GM18498 (cell line): Measurements from ENCODE around the gene RALGPS1.
"Not testable (repeated sequence)": the region's sequence is repeated elsewhere in the genome, so short reads cannot be mapped to it uniquely, and the experiment has no call there.

Experiments used
- ATAC-seq: cut with Tn5 transposase; IDR thresholded peaks from one replicate; pipeline ENCODE4 v1.9.1; 2021; ENCODE audit warnings: mild to moderate bottlenecking, moderate library complexity; ENCODE audit not compliant: unreplicated experiment

RALGPS1 gene

DNA sequence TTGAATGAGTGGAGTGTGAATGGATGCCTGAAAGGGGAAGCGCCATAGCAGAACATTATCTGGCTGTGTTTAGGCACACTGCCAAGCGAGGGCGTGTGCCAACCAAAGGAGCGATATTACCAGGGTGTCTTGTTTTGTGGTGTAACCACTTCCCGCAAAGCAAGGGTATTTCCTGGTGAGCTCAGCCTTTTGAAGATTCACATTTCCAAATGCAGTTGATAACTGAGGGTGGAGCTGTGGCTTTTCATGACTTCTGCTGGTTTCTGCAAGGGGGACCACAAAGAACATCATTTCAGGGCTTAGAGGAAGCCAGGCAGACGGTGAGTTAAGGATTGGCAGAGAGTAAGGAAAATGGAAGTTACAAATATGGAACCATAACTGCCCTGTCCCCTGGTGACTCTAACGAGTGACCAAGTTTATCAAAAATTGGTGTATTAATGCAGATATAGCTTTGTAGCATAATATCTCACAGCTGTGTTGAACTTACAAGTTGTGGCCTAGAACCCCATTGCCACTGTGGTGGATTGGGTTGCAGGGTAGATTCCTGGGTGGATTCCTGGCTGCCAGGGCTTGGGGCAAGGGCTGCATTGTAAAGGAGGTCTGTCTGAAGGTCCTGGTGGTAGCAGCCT, 71.4 kb downstream of the RALGPS1 start:
- ATAC-seq = peak; percentile 81

DNA sequence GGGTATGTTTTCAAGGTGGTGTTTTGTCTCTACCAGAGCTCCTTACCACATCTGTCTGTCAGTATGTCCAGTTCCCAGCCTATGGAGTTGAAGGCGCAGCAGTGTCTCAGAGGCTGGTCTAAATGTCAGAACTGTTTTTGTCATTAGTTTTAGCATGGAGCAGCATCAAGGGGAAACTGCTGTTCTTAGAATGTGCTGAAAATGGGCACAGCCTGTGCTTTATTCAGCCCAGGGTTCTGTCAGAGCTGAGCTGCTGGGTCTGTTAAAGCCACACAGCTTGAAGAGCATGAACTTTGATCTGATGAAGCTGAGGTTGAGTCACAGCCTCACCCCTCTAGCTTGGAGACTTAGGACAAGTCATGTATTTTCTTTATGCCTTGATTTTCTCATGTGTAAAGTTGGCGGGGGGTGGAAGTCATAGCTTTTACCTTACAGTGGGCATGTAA, 71.9 kb downstream of the RALGPS1 start:
- no peak for ATAC-seq

DNA sequence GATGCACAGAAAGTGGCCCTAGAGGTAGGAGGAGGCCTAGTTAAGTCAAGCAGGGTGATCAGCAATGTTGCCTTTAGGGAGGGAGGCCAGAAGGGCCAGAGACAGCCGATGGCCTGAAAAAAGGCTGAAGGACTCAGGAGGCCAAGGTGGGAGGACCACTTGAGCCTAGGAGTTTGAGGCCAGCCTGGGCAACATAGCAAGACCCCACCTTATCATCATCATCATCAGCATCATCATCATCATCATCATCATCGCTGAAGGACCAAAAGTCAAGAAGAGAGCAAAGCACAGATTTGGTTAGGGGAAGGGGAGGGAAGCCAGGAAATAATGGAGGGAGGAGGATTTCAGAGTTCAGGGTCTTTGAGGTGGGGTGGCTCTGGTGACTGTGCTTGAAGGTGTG, 74.3 kb downstream of the RALGPS1 start:
- no peak for ATAC-seq

DNA sequence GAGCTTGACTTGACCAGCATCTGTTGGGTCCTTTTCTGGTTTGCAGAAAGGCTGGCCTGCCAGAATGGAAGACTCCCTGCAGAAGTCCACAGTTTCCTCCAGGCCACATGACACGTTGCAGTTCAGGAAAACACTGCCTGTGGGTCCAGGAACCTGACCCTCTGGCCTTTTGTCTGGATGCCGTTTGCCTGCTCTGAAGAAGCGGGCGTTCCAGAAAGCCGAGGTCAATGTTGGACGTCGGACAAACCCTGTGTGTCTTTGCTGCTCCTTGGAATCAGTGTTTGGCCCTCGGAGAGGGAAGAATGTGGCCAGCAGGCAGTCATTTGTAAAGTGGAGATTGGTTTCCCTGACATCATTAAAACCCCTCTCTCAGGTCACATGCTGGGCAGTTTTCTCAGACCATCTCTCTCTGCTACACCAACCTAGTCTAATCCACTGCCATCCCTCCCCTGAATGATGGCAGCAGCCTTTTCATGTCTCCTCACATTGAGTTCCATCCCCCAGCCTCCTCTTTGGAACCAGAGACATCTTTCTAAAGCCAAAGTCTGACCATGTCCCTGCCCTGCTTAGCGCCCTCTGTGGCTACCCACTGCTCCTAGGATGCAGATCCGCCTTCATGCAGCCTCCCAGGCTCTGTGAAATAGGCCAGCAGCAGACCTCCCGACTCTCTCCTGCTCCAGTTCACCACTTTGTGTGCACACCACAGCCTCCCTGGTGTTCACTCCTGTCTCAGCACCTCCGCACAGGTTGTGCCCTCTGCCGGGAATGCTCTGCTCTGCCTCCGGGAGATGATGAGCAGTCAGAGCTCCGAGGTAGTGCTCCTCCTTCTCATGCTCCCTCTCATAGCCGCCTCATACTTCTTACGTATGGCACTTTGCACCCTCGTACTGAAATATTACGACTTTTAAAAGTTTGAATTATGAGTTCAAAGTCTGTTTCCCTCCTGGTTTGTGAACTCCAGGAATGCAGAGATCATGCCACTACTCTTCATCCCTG, 75.6 kb downstream of the RALGPS1 start:
- no peak for ATAC-seq

DNA sequence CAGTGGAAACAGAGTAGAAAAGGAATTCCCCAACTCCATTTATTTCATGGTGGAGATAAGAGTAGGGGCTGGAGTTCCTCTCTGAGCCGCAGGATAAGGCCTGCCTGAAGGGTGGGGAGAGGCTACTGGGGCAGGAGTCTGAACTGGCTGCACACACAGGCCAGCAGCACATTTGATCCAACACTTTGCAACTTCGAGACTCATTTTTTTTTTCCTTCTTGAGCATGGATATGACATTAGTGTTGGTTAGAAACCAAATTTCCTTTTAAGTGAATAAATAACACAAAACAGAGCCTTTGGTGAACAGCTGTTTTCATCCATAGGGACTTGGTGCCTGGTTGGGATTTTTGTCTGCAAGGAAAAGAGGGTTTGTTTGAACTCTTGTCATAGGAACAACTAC, 76.6 kb downstream of the RALGPS1 start:
- ATAC-seq = no peak

DNA sequence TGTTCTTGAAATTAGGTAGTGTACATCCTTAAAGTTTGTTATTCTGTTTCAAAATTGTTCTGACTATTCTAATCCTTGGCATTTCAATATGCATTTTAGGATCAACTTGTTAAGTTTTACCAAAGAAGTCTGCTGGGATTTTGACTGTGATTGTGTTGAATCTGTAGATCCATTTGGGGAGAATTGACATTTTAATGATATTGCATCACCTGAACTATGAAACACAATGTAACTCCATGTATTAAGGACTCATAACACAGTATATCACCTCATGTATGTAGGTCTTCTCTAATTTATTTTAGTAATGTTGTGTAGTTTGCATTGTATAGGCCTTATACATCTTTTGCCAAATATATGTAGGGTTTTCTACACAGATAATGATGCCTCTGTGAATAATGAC, 77.8 kb downstream of the RALGPS1 start:
- no peak for ATAC-seq

DNA sequence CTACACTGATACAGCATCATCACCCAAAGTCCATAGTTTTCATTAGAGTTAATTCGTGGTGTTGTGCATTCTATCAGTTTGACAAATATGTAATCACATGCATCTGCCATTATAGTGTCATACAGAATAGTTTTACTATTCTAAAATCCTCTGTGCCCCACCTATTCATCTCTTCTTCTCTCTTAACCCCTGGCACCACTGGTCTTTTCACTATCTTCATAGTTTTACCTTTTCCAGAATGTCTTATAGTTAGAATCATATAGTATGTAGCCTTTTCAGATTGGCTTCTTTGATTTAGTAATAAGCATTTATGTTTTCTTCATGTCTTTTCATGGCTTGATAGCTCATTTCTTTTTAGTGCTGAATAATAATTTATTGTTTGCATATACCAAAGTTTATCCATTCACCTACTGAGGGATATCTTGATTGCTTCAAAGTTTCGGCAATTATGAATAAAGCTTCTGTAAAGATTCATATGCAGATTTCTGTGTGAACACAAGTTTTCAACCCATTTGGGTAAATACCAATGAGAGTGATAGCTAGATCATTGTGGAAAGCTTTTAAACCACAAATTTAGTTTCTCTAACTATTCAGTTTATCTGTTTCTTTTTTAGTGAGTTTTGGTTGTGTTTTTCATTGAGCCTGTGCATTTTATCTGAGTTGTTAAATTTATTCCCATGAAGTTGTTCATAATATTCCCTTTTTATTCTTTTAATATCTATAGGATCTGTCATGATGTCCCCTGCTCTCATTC, 84.9 kb downstream of the RALGPS1 start:
- no peak for ATAC-seq

DNA sequence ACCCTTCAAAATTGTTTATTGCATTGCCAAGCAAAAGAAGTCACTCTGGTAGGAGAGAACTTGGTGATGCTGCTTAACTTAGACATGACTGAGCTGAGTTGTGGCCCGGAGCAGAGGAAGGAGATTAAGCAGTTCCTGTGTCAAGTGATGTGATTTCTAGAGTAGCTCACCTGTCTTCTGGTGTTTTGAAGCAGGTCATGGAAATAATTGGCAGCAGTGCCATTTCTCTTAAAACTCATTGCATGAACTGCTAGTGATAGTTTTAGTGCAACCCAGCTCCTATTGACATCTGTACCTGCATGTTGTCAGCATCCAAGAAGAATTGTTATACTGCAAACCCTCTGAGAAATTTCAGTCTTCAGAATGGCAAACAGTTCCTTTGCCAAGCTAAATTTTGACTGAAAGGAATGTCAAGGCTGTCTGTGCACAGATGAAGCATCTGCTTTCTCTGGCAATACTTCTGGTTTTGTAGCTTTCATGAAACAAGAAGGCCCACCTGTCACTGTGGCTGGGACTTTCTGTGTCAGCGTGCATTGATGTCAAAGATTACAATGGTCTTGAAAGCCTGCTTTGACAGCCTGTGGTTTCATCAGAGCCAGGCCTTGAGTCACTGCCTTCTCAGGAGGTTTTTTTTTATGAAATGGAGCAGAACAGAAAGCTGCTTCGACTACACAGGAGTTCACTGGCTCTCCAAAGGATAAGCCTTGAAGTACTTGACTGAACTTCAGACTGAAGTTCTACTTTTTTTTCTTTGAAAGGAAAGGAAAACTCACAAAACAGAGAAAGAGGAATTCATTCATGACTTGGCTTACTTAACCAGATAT, 90.6 kb downstream of the RALGPS1 start:
- ATAC-seq = peak; percentile 90

DNA sequence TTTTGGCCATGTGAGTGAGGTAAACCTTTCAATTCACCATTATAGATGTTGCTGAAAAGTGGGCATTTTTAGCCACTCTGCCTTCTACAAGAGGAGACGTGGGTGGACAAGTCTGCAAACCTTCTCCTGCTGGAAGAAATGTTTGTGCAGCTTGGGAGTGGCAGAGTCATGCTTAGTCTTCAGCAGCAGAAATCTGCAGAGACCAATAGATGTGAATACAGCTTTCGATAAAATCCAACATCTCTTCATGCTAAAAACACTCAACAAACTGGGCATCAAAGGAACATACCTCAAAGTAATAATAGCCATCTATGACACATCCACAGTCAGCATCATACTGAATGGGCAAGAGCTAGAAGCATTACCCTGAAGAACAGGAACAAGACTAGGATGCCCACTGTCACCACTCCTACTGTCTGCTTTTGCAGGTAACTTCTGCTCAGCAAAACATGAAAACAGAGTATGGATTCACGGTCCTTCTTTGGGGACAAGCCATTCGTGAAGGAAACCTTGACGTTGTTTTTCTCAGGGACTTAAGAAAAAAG, 91.3 kb downstream of the RALGPS1 start:
- ATAC-seq = peak; percentile 19

DNA sequence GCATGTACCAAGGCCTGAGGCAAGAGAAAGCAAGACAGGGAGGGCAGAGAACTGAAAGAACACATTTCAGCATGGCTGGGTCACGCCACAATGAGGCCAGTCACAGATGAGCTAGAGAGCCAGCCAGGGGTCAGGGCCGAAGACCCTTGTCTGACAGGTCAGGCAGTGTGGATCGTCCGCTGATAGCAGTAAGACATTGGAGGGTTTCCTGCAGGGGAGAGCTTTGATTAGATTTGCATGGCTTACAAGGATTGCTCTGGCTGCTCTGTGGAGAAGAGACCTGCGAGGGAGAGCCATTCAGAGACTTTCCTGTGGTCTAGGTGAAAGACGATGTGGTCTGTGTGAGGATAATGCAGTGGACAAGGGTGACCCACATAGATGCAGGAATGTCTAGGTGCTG, 93.1 kb downstream of the RALGPS1 start:
- ATAC-seq = no peak

DNA sequence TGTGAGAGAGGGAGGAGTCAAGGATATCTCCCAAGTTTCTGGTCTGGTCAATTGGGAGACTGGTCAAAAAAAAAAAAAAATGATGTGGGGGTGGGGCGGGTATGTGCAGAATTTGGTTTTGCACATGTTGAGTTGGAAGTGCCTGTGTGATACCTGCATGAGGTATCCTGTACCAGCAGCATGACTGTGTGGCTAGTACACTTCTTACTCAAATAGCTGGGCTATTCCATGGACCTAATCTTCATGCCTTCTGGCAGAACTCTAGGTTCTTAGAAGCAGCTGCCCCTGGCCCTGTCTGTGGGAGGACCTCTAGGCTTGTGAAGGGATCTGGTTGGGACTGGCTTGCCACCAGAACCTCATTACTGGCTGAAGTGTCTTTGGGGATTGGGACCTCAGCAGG, 93.5 kb downstream of the RALGPS1 start:
- ATAC-seq = no peak

DNA sequence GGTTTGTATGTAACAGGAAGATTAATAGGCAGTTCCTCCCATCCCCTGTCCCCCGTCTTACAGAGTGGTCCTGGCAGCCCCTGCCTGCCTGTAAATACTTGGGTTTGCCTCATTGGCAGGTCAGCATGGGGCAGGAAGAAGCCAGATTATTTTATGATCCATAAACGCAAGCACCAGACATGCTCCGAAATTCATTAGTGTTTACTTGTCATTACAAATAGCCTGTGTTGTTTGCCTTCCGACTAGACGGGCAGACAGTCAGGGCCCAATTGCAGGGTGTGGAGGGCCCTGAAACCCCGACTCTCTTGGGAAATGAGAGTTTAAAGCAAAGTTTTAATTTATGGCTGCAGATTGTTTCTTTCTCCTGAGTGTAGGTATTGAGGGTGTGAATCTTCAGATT, 97.2 kb downstream of the RALGPS1 start:
- no peak for ATAC-seq

DNA sequence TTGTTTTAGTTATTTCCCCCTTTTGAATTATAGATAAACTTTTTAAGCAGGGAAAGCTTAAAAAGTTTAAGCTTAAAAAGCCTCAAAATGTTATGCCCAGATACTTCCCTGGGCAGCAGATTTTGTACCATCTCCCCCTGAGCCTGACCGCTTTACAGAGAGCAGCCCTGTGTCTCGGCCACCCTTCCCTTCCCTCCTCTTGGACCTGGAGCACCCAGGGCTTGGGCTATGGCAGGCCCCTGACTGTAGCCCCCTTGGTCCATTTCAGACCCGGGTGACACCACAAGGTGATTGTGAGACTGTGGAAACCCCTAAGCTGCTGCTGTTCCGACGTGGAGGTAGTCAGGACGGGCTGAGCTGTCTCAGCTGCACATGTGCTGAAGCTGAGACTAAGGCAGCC, 97.7 kb downstream of the RALGPS1 start:
- no peak for ATAC-seq

DNA sequence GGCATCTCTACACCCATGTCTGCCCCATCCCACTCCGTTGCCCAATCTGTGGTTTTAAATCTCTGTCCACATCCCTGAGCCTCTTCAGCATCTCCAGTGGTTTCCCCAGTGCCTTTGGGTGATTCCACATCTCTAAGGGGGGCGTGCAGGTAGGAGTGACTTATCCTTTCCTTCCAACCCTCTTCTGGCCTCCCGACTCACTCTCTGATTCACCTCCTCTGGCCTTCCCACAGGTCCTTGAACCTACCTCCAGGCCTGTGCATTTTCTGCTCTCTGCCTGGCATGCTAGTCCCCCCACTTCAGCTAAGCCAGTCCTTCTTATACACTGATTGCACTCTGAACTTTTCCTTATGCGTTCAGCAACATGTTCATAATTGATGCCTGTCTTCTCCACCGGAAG, 99.0 kb downstream of the RALGPS1 start:
- no peak for ATAC-seq

DNA sequence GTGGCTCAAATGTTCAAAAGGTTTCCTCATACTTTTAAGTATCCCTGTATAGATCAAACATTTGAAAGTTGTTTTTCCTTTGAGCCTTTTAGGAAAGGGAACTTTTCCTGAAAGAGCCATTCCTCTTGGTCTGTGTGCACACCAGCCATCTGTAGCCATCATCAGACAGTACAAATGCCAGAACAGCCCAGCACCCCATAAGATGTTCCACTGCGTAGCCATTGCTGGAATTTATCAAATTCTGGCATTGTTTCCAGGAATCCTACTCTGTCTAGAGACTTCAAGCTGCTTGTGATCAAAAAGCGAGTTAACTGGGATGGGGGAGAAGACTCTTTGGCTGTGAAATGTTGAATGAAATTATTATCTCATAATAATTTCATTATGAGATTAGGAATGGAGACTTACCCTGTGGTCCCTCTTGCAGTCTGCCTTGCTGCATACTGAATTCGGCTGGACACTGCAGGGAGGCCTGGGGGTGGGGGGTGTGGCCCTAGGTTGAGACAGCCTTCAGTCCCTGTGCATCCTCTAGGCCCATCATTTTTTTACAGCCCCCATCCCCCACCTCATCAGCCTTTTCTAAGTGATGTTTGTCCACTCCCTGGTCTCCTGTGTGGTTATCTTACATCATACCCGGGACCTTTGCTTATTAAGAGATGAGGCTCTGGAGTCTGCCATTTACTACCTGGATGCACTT, 99.8 kb downstream of the RALGPS1 start:
- ATAC-seq = no peak

DNA sequence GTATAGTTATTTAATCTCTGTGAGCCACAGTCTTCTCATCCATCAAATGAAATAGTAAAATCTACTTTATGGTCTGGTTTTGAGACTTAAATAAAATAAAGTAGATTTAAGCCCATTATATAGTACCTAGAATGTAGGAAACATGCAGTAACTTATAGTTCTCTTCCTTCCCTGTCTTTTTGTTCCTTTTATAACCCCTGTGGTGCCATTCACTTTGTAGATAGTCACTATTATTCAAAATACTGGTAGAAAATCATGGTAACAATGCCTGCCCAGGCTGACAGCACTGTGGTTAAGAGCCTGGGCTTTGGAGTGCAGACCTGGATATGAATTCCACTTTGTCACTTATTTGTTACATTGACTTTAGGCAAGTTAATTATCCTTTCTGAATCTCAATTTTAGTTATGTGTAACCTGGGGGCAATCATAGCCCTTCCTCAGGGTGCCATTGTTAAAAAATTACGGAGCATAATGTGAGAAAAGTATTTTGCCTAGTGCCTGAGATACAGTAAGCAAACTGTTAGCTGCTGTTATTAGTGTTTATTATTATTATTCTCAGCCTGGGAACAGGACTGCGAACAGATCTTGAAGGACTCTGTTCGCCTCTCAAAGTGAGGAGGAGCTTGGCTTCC, 100.4 kb downstream of the RALGPS1 start:
- no peak for ATAC-seq

DNA sequence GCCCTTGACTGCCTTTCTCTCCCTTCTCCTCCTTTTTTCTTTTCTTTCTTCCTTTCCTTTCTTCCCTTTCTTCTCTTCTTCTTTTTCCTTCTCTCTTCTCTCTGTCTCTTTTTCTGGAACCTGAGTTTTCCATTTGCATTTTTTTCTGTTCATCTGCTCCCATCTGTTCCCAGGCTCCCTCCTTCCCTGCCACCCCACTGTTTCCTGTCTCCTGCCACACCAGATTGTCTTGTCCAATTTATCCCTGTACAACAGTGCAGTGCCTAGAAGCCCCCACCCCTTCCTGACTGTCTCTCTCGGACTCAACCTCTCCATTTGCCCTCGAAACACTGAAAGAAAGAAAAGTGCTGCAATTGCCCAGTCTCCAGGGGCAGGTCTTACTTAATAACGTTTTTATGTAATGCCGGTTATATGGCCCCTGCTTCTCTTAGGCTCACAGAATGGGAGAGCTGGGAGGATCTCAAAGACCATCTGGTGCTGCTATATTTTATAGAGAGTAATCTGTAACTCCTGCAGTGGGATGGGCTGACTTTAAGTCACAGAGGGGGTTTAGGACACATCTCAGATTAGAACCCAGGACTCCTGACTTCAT, 101.4 kb downstream of the RALGPS1 start:
- no peak for ATAC-seq

DNA sequence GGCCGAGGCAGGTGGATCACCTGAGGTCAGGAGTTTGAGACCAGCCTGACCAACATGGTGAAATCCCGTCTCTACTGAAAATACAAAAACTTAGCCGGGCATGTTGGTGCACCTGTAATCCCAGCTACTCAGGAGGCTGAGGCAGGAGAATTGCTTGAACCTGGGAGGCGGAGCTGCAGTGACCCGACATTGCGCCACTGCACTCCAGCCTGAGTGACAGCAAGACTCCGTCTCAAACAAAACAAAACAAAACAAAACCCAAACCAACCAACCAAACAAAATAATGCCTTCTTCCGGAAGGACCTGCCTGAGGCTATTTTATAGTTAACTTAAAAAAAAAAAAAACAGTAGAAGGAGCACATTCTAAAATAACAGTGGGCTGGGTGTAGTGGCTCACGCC, 103.4 kb downstream of the RALGPS1 start:
- not testable (repeated sequence) for ATAC-seq

DNA sequence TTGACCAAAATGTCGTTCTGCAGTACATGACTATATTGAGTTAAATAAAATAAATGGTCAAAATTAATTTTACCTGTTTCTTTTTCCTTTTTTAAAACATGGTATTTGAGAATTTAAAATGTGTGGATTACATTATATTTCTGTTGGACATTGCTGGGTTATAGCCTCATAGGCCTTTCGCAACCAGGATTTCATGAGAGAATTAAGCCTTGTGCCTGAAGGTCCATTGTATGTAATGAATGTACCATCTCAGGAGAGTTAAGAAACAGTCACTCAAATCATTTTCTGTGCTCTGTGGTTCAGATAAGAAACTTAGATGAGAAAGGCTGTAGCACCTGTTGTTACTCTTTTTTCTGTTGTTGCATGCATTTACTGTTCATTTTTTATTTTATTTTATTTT, 104.4 kb downstream of the RALGPS1 start:
- ATAC-seq = no peak
